Testis (tissue), 3 donors: ENCODE measurements around the gene MGA. TPM values are rescaled to one million over a fixed set of nuclear protein-coding genes. Genes with fewer than 3 reads are reported as not detected.

Experiments used
- DNase-seq: peaks from one replicate; pipeline ENCODE4 v3.0.0-alpha.2; 2019
- H3K27ac ChIP-seq, 2 donors: fragments of 200-600 bp; sonication (generic); one replicate each; pipeline ENCODE4 v1.5.1; 2019
- H3K27me3 ChIP-seq: fragments of 200-600 bp; sonication (generic); one replicate; pipeline ENCODE4 v1.5.1; 2019
- H3K36me3 ChIP-seq: fragments of 200-600 bp; sonication (generic); one replicate; pipeline ENCODE4 v1.5.1; 2017; ENCODE audit warnings: low read depth; ENCODE audit errors: missing control alignments
- H3K4me1 ChIP-seq: fragments of 200-600 bp; sonication (generic); one replicate; pipeline ENCODE4 v1.5.1; 2019
- H3K4me3 ChIP-seq, 2 donors: fragments of 200-600 bp; sonication (generic); one replicate each; pipeline ENCODE4 v1.5.1; 2017 to 2019
- H3K9me3 ChIP-seq: fragments of 200-600 bp; sonication (generic); one replicate; pipeline ENCODE4 v1.5.1; 2017
- CTCF ChIP-seq, 3 experiments: fragments of 450-650 bp in 2 of 3; fragments of 200-600 bp in 1 of 3; sonication (generic) in 1 of 3; IDR thresholded peaks; one replicate each; pipeline ENCODE4 v1.5.1; 2016 to 2019; ENCODE audit warnings: antibody characterized with exemption in 3 of 3, mild to moderate bottlenecking in 2 of 3, moderate library complexity in 1 of 3
- POLR2A ChIP-seq: fragments of 450-650 bp; IDR thresholded peaks from one replicate; pipeline ENCODE4 v1.6.1; 2017; ENCODE audit warnings: antibody characterized with exemption, mild to moderate bottlenecking, moderate library complexity
- WGBS, 2 donors: methylation state at CpG; one replicate each; pipeline ENCODE4 v1.1.5; 2018; 5-methylcytosine and 5-hydroxymethylcytosine counted together
- intact Hi-C: fragments of 100-400 bp; cut with DNase I; formaldehyde crosslinking; loops from one replicate; pipeline ENCODE4 v1.15.1; 2023; ENCODE audit warnings: low total_unique reads
- polyA plus RNA-seq: library from polyadenylated mRNA; stranded (reverse); fragments of 350-450 nt; fragmentation: Illumina TruSeq; extraction: RNeasy Lipid Tissue Mini Kit (QIAGEN cat#74804); gene quantifications from one replicate; pipeline ENCODE4 v1.2.3, GENCODE V29; 2014; ENCODE audit warnings: low read depth, low replicate concordance; ENCODE audit not compliant: insufficient read depth
- total RNA-seq, 2 donors: library from RNA; depleted of rRNA; stranded (reverse); fragments of >200 nt; gene quantifications; one replicate each; pipeline ENCODE4 v1.2.3, GENCODE V29; 2016

The MGA gene
- total and polyA plus RNA-seq, 3 donors from 2014 or later, result 20.3 to 90.2 (median 78.1) TPM

DNA sequence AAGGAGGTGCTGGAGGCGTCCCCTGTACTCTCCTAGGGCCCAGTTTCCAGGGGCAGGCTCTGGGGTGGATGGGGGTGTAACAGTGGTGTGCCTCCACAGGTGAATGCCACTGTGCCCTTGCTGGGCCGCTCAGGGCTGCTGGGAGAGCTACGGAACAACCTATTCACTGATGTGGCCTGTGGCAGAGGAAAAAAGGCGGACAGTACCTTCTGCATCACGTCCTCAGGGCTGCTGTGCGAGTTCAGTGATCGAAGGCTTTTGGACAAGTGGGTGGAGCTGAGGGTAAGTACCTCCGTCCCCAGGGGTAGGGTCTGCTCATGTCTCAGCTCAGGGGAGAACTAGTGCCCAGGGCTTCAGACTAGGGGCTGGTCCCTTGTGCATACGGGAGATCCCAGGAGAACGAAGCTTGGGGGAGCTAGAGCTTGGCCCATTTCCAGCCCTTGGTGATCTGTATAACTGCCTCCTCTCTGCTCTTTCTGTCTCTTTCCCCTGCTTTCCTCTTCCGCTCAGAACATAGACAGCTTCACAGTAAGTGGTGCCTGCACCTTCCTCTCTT, 152.7 kb downstream of the MGA start:
- no peaks in the 10 kb centered on the region for H3K9me3 ChIP-seq
- DNase-seq, result no peak
- no peak for TF ChIP-seq POLR2A
- no peak overlapping the region for H3K27ac ChIP-seq
- H3K4me1 ChIP-seq, result peaks cover 6% of the 10 kb centered on the region
- no peak overlapping the region for H3K4me3 ChIP-seq
- WGBS, 2 donors, result 90% methylated on average over 10 to 11 of the region's 11 CpGs
- no peaks in the 10 kb centered on the region for H3K27me3 ChIP-seq
- no peaks in the 10 kb centered on the region for H3K36me3 ChIP-seq
- intact Hi-C loops, result loop anchor here (5.0 kb wide), 1 partner anchor 41 kb away; the partner anchor contains the start of gene MAPKBP1

DNA sequence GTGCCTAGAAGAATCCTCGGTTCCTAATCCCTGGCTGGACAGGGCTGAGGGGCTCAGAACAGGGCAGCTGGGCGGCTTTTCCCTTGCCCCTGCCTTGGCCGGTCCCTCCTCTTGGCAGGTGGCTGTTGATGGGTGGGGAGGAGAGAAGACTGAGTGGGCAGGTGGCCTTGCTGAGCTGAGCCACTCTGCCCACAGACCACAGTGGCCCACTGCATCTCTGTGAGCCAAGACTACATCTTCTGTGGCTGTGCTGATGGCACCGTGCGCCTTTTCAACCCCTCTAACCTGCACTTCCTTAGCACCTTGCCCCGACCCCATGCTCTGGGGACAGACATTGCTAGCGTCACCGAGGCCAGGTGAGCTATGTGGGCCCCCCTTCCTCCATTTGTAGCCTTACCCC, 153.2 kb downstream of the MGA start:
- Histone ChIP-seq H3K9me3 (no peaks in the 10 kb centered on the region), H3K4me3 (no peak overlapping the region), H3K27me3 (no peaks in the 10 kb centered on the region), H3K4me1 (peaks cover 6% of the 10 kb centered on the region), H3K27ac (no peak overlapping the region), H3K36me3 (no peaks in the 10 kb centered on the region)
- no peak for TF ChIP-seq POLR2A
- TF ChIP-seq CTCF (IDR thresholded peaks at IDR 0.05), result no peak
- intact Hi-C loops, result loop anchor here (5.0 kb wide), 1 partner anchor 41 kb away; the partner anchor contains the start of gene MAPKBP1
- no peak for DNase-seq
- WGBS, 2 donors, result 86 to 96% methylated on average over 8 of the region's 8 CpGs

GRCh38 chr15:41814534-41814933, 154.3 kb downstream of the MGA start:
- 59 to 68% methylated on average over 5 of the region's 5 CpGs for WGBS, 2 donors
- intact Hi-C loops, result loop anchor here (5.0 kb wide), 1 partner anchor 42 kb away; the partner anchor contains the start of gene MAPKBP1

GRCh38 chr15:41816788-41817187, 156.6 kb downstream of the MGA start:
- Histone ChIP-seq H3K9me3 (no peaks in the 10 kb centered on the region), H3K27ac (no peak overlapping the region), H3K4me1 (no peaks in the 10 kb centered on the region), H3K36me3 (no peaks in the 10 kb centered on the region), H3K4me3 (no peak overlapping the region), H3K27me3 (no peaks in the 10 kb centered on the region)
- 72 to 97% methylated on average over 6 to 9 of the region's 9 CpGs for WGBS, 2 donors
- no peak for TF ChIP-seq CTCF (IDR thresholded peaks at IDR 0.05)
- no peak for TF ChIP-seq POLR2A
- DNase-seq, result no peak
- intact Hi-C loops, result no loop called here

More at GRCh38 chr15:41814534-41814933, 154.3 kb downstream of the MGA start:
- no peaks in the 10 kb centered on the region for H3K36me3 ChIP-seq
- H3K9me3 ChIP-seq, result no peaks in the 10 kb centered on the region
- H3K27me3 ChIP-seq, result no peaks in the 10 kb centered on the region
- H3K4me1 ChIP-seq, result peaks cover 6% of the 10 kb centered on the region
- H3K4me3 ChIP-seq, result no peak overlapping the region
- DNase-seq, result no peak
- TF ChIP-seq POLR2A (no peak), CTCF (IDR thresholded peaks at IDR 0.05) (no peak)
- no peak overlapping the region for H3K27ac ChIP-seq

DNA sequence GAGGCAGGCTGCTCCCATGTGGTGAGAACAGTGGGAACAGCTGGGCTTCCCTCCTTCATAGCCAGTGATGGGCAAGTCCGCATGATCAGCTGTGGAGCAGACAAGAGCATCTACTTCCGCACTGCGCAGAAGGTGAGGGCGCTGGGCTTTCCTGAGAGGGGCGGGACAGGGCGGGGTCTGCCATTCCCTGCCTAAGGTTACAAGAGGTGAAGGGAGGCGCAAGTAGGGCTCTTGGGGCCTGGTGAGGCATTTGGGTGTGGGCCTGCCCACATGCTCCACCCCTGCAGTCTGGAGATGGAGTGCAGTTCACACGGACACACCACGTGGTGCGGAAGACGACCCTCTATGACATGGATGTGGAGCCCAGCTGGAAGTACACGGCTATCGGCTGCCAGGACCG, 157.1 kb downstream of the MGA start:
- H3K27me3 ChIP-seq, result no peaks in the 10 kb centered on the region
- 86 to 90% methylated on average over 12 to 14 of the region's 14 CpGs for WGBS, 2 donors
- H3K36me3 ChIP-seq, result no peaks in the 10 kb centered on the region
- no peak overlapping the region for H3K27ac ChIP-seq
- no peak for DNase-seq
- H3K4me1 ChIP-seq, result no peaks in the 10 kb centered on the region
- H3K9me3 ChIP-seq, result no peaks in the 10 kb centered on the region
- TF ChIP-seq POLR2A (no peak), CTCF (IDR thresholded peaks at IDR 0.05) (no peak)
- H3K4me3 ChIP-seq, result no peak overlapping the region
- intact Hi-C loops, result no loop called here
